IMR-90 (cell line): ENCODE results near the gene PMS1. TPM values are rescaled to one million over a fixed set of nuclear protein-coding genes. Genes with fewer than 3 reads are reported as not detected.

ENCODE experiments used
- ATAC-seq: fragments of 200-7000 bp; cut with Tn5 transposase; 2 replicates; pipeline ENCODE4 v1.9.1; 2020; ENCODE audit warnings: low read depth, mild to moderate bottlenecking, moderate library complexity
- BruUV-seq: library from RNA; stranded (reverse); fragments of 400-500 nt; replicated peaks from 2 replicates; lab custom pipeline; 2021; lab: Mats Ljungman, UMichigan
- CTCF ChIA-PET: fragments of 300-600 bp; formaldehyde crosslinking; extraction: SDS; loops from one replicate; lab custom pipeline; 2021; ENCODE audit warnings: antibody characterized with exemption; lab: Yijun Ruan, JAX
- POLR2A ChIA-PET: fragments of 300-600 bp; sonication (Branson Sonifier 250); formaldehyde crosslinking; loops from one replicate; lab custom pipeline; 2022; ENCODE audit warnings: antibody characterized with exemption; ENCODE audit not compliant: unreplicated experiment; lab: Charles Lee
- DNase-seq: peaks from one replicate; pipeline ENCODE4 v3.0.0; 2013
- H2AFZ ChIP-seq: replicated peaks from 2 replicates; pipeline ENCODE3; 2013; ENCODE audit warnings: low read length, mild to moderate bottlenecking; ENCODE audit not compliant: poor library complexity
- H2AK5ac ChIP-seq: 2 replicates; pipeline ENCODE4 v1.6.1; 2013; ENCODE audit warnings: low read depth, low read length, inconsistent platforms
- H2AK9ac ChIP-seq: replicated peaks from 2 replicates; pipeline ENCODE3; 2013; ENCODE audit warnings: mild to moderate bottlenecking, low read depth, low read length, moderate library complexity; ENCODE audit not compliant: poor library complexity
- H2BK120ac ChIP-seq: 2 replicates; pipeline ENCODE4 v1.6.1; 2013; ENCODE audit warnings: low read depth, low read length, inconsistent platforms
- H2BK15ac ChIP-seq: 3 replicates; pipeline ENCODE4 v1.6.1; 2013; ENCODE audit warnings: low read depth, low read length, inconsistent platforms
- H2BK20ac ChIP-seq: 2 replicates; pipeline ENCODE4 v1.6.1; 2013; ENCODE audit warnings: low read depth, mild to moderate bottlenecking, inconsistent platforms, low read length, moderate library complexity
- H2BK5ac ChIP-seq: 2 replicates; pipeline ENCODE4 v1.6.1; 2013; ENCODE audit warnings: mild to moderate bottlenecking, low read depth, low read length, inconsistent platforms; ENCODE audit not compliant: poor library complexity, severe bottlenecking
- H3K14ac ChIP-seq: replicated peaks from 2 replicates; pipeline ENCODE4 v1.6.1; 2013; ENCODE audit warnings: low read depth, low read length, inconsistent platforms
- H3K18ac ChIP-seq: 2 replicates; pipeline ENCODE4 v1.6.1; 2013; ENCODE audit warnings: low read depth, low read length, control low read depth
- H3K23ac ChIP-seq: 2 replicates; pipeline ENCODE4 v1.6.1; 2013; ENCODE audit warnings: low read depth, low read length, inconsistent platforms
- H3K27ac ChIP-seq: 2 replicates; pipeline ENCODE4 v1.5.1; 2013; ENCODE audit warnings: mild to moderate bottlenecking, control low read depth, low read length; ENCODE audit not compliant: insufficient read depth
- H3K27me3 ChIP-seq: 2 replicates; pipeline ENCODE4 v1.6.1; 2013; ENCODE audit warnings: low read length; ENCODE audit not compliant: control insufficient read depth, insufficient read depth
- H3K36me3 ChIP-seq: 2 replicates; pipeline ENCODE4 v1.6.1; 2013; ENCODE audit warnings: low read length, mixed read lengths; ENCODE audit not compliant: control insufficient read depth, insufficient read depth
- H3K4ac ChIP-seq: 2 replicates; pipeline ENCODE4 v1.6.1; 2013; ENCODE audit warnings: low read depth, low read length, inconsistent platforms
- H3K4me1 ChIP-seq: 2 replicates; pipeline ENCODE4 v1.6.1; 2013; ENCODE audit warnings: low read length, mixed read lengths; ENCODE audit not compliant: control insufficient read depth, insufficient read depth
- H3K4me2 ChIP-seq: 2 replicates; pipeline ENCODE4 v1.6.1; 2013; ENCODE audit warnings: low read depth, mild to moderate bottlenecking, control low read depth, low read length, moderate library complexity
- H3K4me3 ChIP-seq: 2 replicates; pipeline ENCODE4 v1.5.1; 2013; ENCODE audit warnings: low read depth, mild to moderate bottlenecking, control low read depth, low read length, moderate library complexity; ENCODE audit not compliant: insufficient read depth
- H3K56ac ChIP-seq: 2 replicates; pipeline ENCODE4 v1.6.1; 2013; ENCODE audit warnings: low read length, inconsistent platforms; ENCODE audit not compliant: insufficient read depth; ENCODE audit errors: extremely low read depth
- H3K79me1 ChIP-seq, 2 experiments: 2 replicates each; pipeline ENCODE4 v1.6.1; 2013; ENCODE audit warnings: low read length in 2 of 2, inconsistent platforms in 1 of 2, low read depth in 1 of 2
- H3K9ac ChIP-seq: 2 replicates; pipeline ENCODE4 v1.6.1; 2013; ENCODE audit warnings: low read depth, low read length, control low read depth
- H3K9me1 ChIP-seq: 2 replicates; pipeline ENCODE4 v1.6.1; 2013; ENCODE audit warnings: low read length, inconsistent platforms; ENCODE audit not compliant: insufficient read depth
- H3K9me3 ChIP-seq: 2 replicates; pipeline ENCODE4 v1.6.1; 2013; ENCODE audit warnings: low read length; ENCODE audit not compliant: control insufficient read depth, insufficient read depth
- H4K20me1 ChIP-seq: 2 replicates; pipeline ENCODE4 v1.6.1; 2013; ENCODE audit warnings: low read length, inconsistent platforms; ENCODE audit not compliant: insufficient read depth
- H4K5ac ChIP-seq: 2 replicates; pipeline ENCODE4 v1.6.1; 2013; ENCODE audit warnings: mild to moderate bottlenecking, low read depth, low read length, control low read depth
- H4K8ac ChIP-seq, 2 experiments: 2 replicates each; pipeline ENCODE4 v1.6.1; 2013; ENCODE audit warnings: low read depth in 2 of 2, low read length in 2 of 2, control low read depth in 1 of 2, inconsistent platforms in 1 of 2
- H4K91ac ChIP-seq: 2 replicates; pipeline ENCODE4 v1.6.1; 2013; ENCODE audit warnings: low read depth, low read length, inconsistent platforms; ENCODE audit not compliant: insufficient read depth
- CEBPB ChIP-seq: IDR thresholded peaks from 2 replicates; pipeline ENCODE4 v1.6.1; 2012; ENCODE audit warnings: low read depth, low read length, improper control_type of control experiment
- FOS ChIP-seq: fragments of 150-350 bp; IDR thresholded peaks from 2 replicates; pipeline ENCODE4 v1.6.1; 2016; ENCODE audit warnings: low read depth, low read length
- MAFK ChIP-seq: IDR thresholded peaks from 2 replicates; pipeline ENCODE4 v1.6.1; 2012; ENCODE audit warnings: low read depth, low read length, improper control_type of control experiment
- POLR2A ChIP-seq: IDR thresholded peaks from 2 replicates; pipeline ENCODE4 v1.6.1; 2012; ENCODE audit warnings: mild to moderate bottlenecking, low read depth, low read length
- RAD21 ChIP-seq: IDR thresholded peaks from 2 replicates; pipeline ENCODE4 v1.6.1; 2012; ENCODE audit warnings: low read length, improper control_type of control experiment
- RCOR1 ChIP-seq: IDR thresholded peaks from 2 replicates; pipeline ENCODE4 v1.6.1; 2012; ENCODE audit warnings: mild to moderate bottlenecking, low read length, improper control_type of control experiment; ENCODE audit not compliant: insufficient replicate concordance
- RFX5 ChIP-seq: IDR thresholded peaks from 2 replicates; pipeline ENCODE4 v1.8.0; 2012; ENCODE audit warnings: low read depth, mild to moderate bottlenecking, low read length, moderate library complexity
- SMC3 ChIP-seq: fragments of 150-350 bp; IDR thresholded peaks from 2 replicates; pipeline ENCODE4 v1.6.1; 2016; ENCODE audit warnings: low read depth, mild to moderate bottlenecking, antibody characterized with exemption, low read length, moderate library complexity
- USF2 ChIP-seq: fragments of 150-350 bp; IDR thresholded peaks from 2 replicates; pipeline ENCODE4 v1.6.1; 2017; ENCODE audit warnings: mild to moderate bottlenecking, antibody characterized with exemption, low read length, low read depth
- dilution Hi-C: fragments of 300-500 bp; cut with HindIII; formaldehyde crosslinking; loops from one replicate; pipeline ENCODE4 v1.14.3; 2018; ENCODE audit warnings: low sequenced_read_pairs; ENCODE audit not compliant: unreplicated experiment
- in situ Hi-C: fragments of 300-500 bp; cut with MboI; formaldehyde crosslinking; loops from 3 replicates; pipeline ENCODE4 v1.14.3; 2019; ENCODE audit warnings: low sequenced_read_pairs, inconsistent platforms, mixed read lengths
- intact Hi-C: fragments of 100-400 bp; cut with micrococcal nuclease; formaldehyde crosslinking; loops from 2 replicates; pipeline ENCODE4 v1.10.0; 2022
- polyA plus RNA-seq, 3 experiments: library from polyadenylated mRNA; depleted of rRNA; stranded (reverse); fragments of >200 nt; gene quantifications; 2 replicates each; pipeline ENCODE4 v1.2.3, GENCODE V29; 2012; ENCODE audit warnings: low replicate concordance in 1 of 3
- total RNA-seq: library from RNA; depleted of rRNA; stranded (reverse); fragments of >200 nt; gene quantifications from 2 replicates; pipeline ENCODE4 v1.2.3, GENCODE V29; 2012
- TF ChIP-seq, protein P1 (sequence below): fragments of 150-350 bp; IDR thresholded peaks from 2 replicates; pipeline ENCODE4 v1.6.1; 2016; ENCODE audit warnings: low read depth, mild to moderate bottlenecking, low read length, moderate library complexity, borderline replicate concordance

PMS1 gene
- total and polyA plus RNA-seq, 2 of the 4 experiments (the other 2 are of a cell fraction) = 8.1 to 10.6 TPM

- in situ Hi-C loops = no loop called here
- H4K20me1 ChIP-seq = no peaks in the 10 kb centered on the region
- no peak overlapping the region for H3K56ac ChIP-seq
- no peaks in the 10 kb centered on the region for H3K9me3 ChIP-seq
- peaks cover 4% of the 10 kb centered on the region; the same call in 1 of the 2 replicates for H3K36me3 ChIP-seq
- H3K4me3 ChIP-seq = no peak overlapping the region
- ChIA-PET CTCF (no interaction called here), POLR2A (no interaction called here)
- H2AFZ ChIP-seq = no peak overlapping the region
- H3K9me1 ChIP-seq = no peaks in the 10 kb centered on the region
- H4K5ac ChIP-seq = no peak overlapping the region
- no peak overlapping the region for H2AK9ac ChIP-seq
- dilution Hi-C loops = no loop called here
- H3K14ac ChIP-seq = no peak overlapping the region
- H3K9ac ChIP-seq = no peak overlapping the region
- H2BK20ac ChIP-seq = no peak overlapping the region
- H3K4me1 ChIP-seq = 0 out of 2 replicates have a peak, but pooled peaks cover 3% of the 10 kb centered on the region
- no peak overlapping the region for H3K27ac ChIP-seq
- H2AK5ac ChIP-seq = no peak overlapping the region
- H3K18ac ChIP-seq = no peak overlapping the region
- no TSS peak for BruUV-seq
- H3K4ac ChIP-seq = no peak overlapping the region
- H3K4me2 ChIP-seq = no peak overlapping the region
- no peak overlapping the region for H3K23ac ChIP-seq
- H2BK15ac ChIP-seq = no peak overlapping the region
- no peak overlapping the region for H4K91ac ChIP-seq
- TF ChIP-seq RFX5 (no peak), FOS (no peak), RCOR1 (no peak), USF2 (no peak), POLR2A (no peak), CEBPB (no peak), SMC3 (no peak), MAFK (no peak), RAD21 (no peak)
- TF ChIP-seq, protein P1, sequence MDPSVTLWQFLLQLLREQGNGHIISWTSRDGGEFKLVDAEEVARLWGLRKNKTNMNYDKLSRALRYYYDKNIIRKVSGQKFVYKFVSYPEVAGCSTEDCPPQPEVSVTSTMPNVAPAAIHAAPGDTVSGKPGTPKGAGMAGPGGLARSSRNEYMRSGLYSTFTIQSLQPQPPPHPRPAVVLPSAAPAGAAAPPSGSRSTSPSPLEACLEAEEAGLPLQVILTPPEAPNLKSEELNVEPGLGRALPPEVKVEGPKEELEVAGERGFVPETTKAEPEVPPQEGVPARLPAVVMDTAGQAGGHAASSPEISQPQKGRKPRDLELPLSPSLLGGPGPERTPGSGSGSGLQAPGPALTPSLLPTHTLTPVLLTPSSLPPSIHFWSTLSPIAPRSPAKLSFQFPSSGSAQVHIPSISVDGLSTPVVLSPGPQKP = no peak
- H4K8ac ChIP-seq = no peak overlapping the region
- no peak for ATAC-seq
- H3K27me3 ChIP-seq = no peaks in the 10 kb centered on the region
- intact Hi-C loops = no loop called here
- no peak overlapping the region for H2BK120ac ChIP-seq
- DNase-seq = no peak
- H2BK5ac ChIP-seq = no peak overlapping the region
- peaks cover 0 to 7% of the 10 kb centered on the region in 2 experiments; a peak in 2 of 4 replicates for H3K79me1 ChIP-seq
Observed at GRCh38 chr2:189841019-189841418, 56.8 kb downstream of the PMS1 start.
